Tongue (tissue), 2 donors: ENCODE data around the gene ACBD3. TPM values are rescaled to one million over a fixed set of nuclear protein-coding genes. Genes with fewer than 3 reads are reported as not detected.
"Not testable (repeated sequence)": the region's sequence is repeated elsewhere in the genome, so short reads cannot be mapped to it uniquely, and the experiment has no call there.

Source experiments
- DNase-seq: peaks from one replicate; pipeline ENCODE4 v3.0.0-alpha.2; 2015
- total RNA-seq: library from RNA; depleted of rRNA; stranded (reverse); fragments of >200 nt; gene quantifications from one replicate; pipeline ENCODE4 v1.2.3, GENCODE V29; 2014

Gene ACBD3
- total RNA-seq: 69.0 TPM

DNA sequence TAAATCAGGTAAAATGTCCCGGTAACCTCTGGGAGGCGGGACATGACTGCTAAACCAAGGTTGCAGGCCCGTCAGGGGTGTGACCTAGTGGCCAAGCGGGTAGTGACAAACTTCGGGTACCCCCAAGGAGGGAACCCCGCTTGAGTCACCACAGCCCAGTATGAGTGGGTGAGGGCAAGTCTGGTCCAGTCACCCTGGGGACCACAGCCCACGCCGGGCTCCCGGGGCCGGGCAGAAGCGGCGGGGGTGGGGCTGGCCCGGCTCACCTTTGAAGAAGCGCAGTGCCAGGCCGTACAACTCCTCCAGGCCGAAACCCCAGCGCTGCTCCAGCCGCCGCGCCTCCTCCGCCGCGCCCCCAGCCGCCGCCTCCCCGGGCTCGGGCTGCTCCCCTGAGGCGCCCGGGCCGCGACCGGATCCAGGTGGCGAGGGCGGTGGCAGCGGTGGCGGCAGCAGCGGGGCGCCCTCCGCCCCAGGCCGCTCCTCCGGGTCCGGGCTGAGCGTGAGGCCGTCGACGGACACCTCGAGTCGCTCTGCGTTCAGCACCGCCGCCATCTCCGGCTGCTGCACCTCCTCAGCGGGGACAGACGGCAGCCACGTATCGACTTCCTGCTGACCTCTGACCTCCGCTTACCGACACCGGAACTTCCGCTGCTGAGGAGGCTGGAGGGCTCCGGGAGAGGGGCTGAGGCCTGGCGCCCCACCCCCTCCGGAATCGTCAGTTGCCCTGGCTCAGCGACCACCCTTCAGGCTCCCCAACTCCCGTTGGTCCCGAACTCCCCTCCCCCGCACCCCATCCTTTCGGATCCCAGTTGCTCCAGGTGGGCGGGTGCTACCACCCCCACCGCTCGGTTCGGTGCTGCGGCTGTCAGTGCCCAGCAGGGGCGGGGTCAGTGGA, at the start of gene ACBD3:
TSS of gene ACBD3 (minus strand) at position 618 of the 895 bp plus-strand sequence. CDS start at position 552, 66 bp downstream.
- peak; percentile 96 for DNase-seq

DNA sequence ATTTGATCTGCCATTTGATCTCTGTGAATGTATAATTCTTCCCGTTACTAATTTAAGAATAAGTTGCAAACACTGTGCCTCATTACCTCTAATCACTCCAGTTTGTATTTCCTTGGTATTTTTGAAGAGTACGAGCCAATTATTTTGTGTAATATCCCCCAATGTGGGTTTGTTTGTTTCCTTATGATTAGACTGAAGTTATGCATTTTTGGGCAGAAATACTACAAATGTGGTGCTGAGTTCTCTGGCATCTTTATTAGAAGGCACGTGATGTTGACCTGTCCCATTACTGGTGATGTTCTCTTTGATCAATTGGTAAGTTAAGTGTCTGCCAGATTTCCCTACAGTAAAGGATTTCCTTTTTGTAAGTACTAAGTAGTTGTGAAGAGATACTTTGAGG, 47.3 kb upstream of the ACBD3 start:
- DNase-seq: no peak

DNA sequence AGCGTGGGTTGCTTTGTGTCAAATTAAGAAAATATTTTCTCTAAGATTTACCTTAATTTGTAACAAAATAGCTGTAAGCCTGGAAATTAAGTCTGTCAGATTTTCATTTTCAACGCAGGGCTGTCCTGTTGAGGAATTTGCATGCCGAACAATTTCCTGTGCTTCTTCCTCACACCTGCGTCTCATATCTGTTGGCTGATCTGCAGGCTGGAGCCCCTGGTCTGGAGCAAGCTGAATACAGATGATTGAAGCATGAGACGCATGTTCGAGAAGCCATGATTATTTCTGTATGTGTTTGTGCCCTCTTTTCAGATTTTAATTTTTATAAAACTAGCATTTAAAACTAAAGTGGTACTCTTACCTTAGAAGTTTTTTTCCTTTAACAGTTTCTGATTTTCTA, 46.8 kb upstream of the ACBD3 start:
- DNase-seq: no peak

DNA sequence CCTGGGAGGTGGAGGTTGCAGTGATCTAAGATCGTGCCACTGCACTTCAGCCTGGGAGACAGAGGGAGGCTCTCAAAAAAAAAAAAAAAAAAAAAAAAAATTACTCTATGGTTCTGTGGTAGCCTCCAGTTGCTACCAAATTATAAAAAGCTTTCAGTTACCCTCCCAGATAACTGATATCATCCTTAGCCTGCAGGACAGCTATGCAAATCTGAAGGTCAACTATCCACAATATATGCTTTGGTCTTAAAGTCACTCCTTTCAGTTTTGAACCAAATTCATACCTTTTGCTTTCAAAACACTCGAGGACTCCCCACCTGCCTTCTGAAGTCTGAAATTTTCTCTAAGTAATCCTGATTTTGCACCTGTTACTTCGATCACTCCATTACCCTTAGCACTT, 40.1 kb upstream of the ACBD3 start:
- no peak for DNase-seq

DNA sequence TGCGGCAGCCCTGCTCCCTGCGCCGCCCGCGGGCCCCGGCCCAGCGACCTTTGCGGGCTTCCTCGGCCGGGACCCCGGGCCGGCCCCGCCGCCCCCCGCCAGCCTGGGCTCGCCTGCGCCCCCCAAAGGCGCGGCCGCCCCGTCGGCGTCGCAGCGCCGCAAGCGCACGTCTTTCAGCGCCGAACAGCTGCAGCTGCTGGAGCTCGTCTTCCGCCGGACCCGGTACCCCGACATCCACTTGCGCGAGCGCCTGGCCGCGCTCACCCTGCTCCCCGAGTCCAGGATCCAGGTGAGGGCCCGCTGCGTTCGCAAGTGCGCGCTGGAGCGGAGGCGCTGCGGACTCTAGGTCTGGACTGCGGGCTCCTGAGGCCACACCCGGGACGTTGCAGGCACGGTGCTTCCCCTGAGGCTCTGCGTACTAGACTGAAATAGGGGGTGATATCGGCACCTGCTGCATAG, 37.3 kb upstream of the ACBD3 start:
- DNase-seq: peak; percentile 61

DNA sequence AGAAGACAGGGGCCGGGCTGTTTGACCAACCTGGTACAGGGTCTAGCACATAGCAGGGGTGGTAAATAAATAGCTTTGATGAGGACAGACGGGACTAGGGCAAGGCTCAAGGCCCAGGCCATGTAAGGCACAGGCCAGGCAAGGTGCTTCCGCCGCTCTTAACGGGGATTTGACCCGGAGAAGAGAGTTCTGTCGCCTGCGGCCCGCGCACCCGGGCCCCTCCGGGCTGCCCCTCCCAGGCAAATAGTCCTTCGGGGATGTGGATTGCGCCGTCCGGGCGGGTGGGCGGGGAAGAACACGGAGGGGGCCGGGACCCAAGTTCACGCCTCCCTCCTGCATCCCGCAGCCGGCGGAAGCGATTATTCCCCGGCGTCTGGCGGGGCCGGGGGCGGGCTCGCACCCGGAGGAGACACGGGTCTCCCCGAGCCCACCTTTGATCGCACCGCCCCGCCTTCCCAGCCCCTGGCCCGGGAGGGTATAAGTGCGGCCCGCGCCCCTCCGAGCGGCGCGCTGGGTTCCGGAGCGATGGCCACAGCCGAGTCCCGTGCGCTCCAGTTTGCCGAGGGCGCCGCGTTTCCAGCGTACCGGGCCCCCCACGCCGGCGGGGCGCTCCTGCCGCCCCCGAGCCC, 36.7 kb upstream of the ACBD3 start, which contains the start of gene MIXL1:
TSS of gene MIXL1 (plus strand) at position 508 of the 629 bp plus-strand sequence. CDS start at position 526, 18 bp downstream.
- peak; percentile 22 for DNase-seq

DNA sequence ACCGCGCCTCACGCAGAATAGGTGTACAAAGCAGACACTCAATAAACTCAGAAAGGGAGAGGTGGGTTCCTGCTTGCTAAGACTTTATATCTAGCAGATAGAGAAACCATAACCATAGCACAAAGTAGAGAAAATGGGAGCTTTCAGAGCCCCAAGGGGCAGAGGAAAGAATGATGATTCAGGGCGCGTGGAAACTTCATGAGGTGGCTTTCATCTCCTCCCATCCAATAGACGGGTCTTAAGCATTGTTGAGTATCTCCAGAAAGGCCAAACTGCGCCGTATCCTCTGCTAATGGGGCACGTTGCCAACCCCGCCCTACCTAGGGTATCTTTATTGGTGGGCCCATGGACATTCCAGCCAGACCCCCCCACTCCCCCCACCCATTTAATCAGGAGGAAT, 36.1 kb upstream of the ACBD3 start:
- no peak for DNase-seq

DNA sequence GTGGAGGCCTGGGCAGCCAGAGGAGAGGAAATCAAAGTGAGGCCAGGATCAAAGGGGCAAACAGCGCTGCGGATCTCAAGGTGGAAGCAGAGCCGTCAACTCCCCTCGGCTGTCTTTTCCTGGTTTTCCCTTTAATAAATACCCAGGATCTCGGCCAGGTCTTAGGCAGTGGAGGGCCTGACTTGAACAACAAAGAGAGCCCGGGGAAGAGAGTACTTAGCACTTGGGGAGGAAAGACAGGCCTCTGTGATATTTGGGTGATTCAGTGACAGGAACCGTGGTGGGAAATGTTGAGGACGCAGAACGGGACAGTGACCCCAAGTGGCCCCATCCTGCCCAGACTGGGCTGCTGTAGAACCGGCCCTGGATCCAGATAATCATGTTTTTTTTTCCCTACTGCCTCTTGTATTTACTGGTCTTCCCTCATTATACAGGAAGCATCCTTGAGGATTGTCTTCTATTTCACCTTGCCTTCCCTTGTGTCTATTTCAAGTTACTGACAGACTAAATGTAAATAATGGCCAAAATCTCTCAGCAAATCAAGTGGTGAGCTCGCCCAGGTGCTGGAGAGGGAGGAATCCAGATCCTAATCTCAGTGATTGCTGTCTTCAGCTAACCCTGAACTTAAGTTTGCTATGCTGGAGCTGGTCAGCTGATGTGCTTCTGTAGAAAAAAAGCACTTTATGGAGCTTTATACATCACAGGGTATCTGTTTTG, 34.1 kb upstream of the ACBD3 start:
- DNase-seq: no peak

DNA sequence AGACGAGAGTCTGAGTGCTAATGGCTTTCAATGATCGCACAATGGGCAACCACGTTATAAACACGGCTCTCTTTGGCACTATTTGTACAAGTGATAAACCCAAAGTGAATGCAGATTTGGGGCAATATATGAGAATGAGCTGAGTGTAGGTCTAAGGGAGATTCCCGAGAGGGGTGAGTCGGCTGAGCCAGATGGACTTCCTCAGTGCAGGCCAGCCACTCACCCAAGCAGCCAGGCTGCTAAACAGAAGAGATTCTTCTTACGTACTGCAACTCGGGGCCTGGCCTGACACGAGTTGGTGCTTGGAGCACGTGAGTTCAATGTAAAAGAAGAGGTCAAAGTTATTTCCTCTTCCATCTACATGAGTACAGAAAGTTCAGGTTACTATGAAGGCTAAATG, 30.7 kb upstream of the ACBD3 start:
- no peak for DNase-seq

DNA sequence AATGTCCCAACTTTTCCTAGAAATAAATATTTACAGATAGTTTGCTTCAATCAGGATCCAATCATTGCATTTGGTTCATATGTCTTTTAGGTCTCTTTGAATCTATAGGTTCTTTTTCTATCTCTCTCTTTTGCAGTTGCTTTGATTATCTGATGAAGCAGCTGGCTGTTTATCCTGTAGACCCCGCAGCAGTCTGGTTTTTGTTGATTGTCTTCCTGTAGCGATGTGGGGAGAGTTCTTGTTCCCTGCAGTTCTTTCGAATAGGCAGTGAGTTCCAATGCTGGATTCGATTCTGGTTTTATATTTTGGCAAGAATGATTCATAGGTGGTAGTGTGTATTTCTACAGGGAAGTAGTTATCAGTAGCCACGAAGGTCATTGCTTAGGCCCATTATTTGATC, 29.5 kb upstream of the ACBD3 start:
- no peak for DNase-seq

DNA sequence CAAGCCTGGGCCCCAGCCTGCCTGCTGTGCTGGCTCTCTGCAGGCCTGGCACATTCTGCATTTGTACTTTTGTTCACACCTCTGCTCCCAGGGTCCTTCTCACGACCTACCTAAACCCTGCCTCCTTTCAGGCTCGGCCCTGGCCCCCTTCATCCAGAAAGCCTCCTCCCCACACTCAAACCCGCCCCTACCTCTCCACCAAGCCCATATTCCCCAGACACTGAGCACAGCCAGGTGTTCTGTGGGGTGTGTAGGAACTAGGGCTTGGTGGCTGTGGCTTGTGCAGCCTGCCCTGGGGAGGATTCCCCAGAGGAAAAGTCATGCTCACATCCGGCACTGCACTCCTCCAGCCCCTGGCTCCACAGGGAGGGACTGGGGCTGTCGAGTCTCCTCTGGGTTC, 28.7 kb upstream of the ACBD3 start:
- no peak for DNase-seq

DNA sequence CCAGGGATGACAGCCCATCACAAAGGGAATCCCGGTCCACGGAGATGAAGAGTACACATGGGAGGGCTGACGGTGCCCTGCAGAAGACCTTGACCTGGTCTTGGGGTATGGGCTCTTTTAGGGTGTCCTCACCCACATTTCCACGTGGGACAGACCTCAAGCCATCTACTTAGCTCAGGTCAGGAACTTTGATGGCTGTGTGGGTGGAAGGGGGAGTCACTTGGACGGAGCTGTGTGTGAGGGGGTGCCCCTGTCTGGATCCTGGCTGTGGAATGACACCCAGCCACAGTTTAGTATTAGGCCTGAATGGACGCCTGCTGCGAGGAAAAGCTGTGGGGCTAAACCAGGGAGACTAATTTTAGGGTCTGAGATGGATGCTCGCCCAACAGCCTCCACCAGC, 26.0 kb upstream of the ACBD3 start:
- DNase-seq: no peak

DNA sequence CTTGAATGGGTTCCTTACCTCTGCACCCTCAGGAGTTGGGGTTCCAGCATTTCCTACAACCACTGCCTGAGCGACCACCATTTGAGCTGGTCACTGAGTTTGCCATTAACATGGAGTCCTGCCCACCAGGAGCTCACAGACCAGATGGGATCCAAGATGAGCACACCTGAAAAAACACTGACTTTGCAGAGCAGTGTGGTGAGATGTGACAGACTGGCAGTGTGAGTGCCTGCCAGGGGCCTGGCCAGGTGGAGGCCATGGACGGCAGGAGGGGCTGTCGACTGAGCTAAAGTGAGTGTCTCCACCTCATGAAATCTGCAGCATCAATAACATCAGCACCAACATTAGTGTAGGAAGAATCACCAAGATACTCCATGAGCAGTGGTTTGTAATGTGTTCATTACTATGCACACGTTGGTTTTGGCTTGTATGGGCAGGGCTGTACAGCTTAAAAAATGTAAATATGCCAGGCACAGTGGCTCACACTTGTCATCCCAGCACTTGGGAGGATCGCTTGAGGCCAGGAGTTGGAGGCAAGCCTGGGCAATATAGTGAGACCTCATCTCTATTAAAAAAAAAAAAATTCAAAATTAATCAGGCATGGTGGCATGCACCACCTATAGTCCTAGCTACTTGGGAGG, 24.8 kb upstream of the ACBD3 start:
- no peak for DNase-seq

DNA sequence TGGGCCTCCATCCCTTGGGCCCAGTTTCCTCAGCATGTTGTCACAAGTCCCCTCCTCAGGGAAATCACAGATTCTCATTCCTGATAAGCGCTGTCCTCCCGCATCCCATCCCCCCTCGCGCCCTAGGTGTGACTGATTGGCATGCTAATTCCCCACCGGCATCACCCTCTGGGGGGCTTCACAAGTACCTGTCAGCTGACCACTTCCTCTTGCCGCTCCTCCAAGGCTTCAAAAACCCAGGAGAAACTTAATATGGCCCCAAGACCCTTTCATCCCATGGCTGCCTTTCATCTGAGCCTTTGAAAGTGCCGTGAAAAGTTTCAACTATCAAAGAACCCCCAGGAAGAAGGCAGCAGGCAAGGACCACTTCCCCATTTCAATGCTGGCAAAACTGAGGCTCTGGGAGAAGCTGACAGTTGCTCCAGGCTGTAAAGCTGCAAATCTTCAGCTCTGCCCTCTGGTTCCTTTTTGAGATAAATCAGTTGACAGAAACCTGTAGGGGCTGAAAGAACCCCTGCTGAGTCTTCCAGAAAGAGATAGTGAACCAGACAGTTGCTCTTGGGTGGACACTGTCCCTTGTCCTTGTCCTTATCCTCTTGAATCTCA, 24.1 kb upstream of the ACBD3 start:
- no peak for DNase-seq

DNA sequence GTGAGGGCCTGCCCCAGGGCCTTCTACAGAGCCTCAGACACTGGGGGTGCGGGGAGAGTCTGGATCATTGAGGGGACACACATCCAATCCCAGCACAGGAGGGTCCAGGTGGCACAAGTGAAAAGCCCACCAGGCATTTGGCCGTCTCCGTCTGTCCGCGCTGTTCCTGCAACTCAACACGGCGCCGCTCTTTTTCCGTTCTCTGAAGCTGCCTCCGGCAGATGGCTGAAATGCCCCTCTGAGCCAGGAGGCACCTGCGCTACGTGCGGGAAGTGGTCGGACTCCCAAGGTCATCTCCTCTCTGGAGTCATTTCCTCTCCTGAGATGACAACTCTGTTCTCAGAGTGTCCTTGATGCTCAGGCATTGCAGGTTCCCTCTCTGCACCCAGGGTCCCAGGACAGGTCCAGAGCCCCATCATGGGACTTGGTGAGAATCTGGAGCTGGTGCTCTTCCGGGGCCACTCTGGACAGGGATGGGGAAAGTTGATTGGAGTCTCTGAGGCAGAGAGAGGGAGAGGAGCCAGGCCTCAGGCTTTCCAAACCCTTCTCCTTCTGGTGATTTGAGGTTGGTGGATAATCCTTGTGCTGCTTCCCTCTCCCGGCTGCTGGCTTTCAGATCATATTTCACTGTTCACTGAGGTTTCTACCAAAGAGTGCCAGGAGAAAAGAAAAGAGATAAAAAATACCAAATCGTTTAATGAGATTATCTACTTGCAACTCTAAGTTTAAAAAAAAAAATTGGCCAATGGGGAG, 22.9 kb upstream of the ACBD3 start:
- DNase-seq: peak; percentile 36

DNA sequence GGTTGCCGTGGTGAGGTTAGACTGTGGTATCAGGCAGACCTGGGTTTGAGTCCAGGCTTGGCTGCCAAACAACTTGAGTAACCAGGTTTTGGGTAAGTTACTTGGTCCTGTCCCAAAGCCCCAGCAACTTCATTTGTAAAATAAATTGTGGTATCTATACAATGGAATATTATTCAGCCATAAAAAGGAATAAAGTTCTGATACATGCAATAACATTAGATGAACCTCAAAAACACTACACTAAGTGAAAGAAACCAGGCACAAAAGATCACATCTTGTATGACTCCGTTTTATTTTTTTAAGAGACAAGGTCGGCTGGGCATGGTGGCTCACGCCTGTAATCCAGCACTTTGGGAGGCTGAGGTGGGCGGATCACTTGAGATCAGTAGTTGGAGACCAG, 20.5 kb upstream of the ACBD3 start:
- no peak for DNase-seq

DNA sequence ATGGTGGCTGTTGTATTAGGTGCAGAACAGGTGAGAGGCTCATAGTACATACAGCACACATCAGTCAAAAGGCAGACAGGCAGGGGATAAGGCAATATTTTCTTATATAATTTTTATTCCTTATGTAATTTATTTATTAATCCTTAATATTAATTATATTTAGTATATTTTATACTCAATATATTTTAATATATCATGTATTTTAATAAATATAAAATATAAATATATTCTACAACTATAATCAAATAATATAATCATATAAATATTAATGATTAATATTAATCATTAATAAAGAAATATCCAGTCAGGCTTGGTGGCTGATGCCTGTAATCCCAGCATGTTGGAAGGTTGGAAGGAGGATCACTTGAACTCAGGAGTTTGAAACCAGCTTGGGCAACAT, 17.7 kb upstream of the ACBD3 start:
- DNase-seq: no peak

DNA sequence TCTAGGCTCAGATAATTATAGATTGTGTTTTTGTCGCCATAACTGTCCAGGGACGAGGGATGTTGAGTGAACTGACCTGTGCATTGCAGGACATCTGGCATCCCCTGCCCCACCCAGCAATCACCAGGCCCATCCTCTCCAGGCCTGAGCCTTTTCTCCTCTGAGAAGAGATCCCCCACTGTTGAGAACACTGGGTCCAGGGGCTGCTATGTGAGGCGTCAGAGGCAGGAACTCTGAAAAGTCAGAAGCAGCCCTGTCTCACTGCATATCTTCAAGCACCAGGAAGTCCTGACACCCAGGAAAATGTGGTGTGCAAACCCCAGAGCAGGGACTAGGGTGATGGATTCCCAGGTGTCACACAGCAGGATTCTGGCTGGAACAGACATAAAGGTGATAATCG, 17.1 kb upstream of the ACBD3 start:
- no peak for DNase-seq

DNA sequence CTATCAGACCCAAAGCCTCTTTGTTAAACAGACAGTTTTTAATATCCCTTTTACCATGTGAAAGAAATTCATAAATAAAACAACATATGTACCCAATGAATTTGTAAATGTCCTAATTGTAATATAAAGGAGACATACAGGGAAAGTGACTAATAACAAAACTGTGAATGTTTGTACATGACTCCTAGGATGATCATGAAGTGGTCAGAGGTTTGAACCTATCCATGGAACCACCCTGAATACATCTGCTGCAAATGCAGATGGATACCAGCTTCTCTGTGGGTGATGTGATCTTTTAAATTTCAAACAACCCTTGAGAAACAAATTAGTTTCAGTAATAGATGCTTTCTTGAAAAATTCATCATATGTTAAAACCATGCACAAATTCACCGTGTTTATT, 16.7 kb upstream of the ACBD3 start:
- no peak for DNase-seq

DNA sequence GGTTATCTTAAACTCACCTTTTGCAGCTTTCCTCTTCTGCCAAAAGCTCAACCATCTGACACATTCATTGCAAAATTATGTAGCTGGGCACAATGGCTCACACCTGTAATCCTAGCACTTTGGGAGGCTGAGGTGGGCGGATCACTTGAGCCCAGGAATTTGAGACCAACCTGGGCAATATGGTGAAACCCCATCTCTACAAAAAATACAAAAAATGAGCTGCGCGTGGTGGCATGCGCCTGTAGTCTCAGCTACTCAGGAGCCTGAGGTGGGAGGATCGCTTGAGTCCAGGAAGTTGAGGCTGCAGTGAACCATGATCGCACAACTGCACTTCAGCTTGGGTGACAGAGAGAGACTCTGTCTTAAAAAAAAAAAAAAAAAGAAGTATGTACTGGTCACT, 16.1 kb upstream of the ACBD3 start:
- DNase-seq: not testable (repeated sequence)

DNA sequence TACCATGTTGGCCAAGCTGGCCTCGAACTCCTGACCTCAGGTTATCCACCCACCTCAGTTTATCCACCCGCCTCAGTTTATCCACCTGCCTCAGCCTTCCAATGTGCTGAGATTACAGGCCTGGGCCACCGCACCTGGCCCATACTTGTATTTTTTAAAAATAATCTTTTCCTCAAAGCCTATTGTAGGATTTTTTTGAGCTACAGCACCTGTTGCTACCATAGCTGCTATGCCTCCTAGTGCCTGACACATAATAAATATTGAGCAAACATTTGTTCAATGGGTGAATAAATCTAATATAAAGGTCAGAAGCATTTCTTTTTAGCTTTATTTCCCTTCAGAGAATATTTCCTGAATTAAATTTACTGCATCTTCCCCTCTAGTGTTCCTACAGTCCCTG, 15.7 kb upstream of the ACBD3 start:
- no peak for DNase-seq
